ENCODE measurements around the gene CCNC.

The CCNC gene

DNA sequence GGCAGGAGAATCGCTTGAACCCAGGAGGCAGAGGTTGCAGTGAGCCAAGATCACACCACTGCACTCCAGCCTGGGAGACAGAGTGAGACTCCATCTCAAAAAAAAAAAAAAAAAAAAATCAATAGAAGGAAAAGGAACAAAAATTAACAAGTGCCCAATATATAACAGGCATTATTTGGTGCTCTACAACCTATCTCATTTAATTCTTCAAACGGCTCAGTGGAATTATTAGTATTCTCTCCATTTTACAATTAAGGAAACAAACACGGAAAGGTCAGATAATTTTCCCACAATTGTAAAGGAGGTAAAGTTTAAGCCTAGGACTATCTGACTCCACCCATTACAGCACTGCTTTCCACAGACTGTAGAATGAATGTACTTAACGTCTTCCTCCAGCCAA, 19.8 kb downstream of the CCNC start:
- no peak for DNase-seq (ENCODE audit: low spot score)

DNA sequence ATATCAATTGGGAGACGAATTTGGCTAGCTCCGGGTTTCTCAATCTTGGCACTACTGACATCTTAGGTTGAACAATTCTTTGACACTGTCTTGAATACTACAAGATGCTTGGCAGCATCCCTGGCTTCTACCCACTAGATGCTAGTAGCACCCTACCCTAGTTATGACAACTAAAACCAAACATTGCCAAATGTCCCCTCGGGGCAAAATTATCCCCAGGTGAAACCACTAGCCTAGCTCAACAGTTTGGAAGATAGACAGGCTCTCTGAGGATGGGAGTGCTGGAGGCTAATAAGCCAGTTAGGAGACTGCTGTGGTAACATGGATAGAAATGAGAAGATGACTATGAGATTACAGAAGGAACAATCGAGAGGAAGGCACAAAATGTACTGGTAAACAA, 20.9 kb downstream of the CCNC start:
- no peak for DNase-seq (ENCODE audit: low spot score)

DNA sequence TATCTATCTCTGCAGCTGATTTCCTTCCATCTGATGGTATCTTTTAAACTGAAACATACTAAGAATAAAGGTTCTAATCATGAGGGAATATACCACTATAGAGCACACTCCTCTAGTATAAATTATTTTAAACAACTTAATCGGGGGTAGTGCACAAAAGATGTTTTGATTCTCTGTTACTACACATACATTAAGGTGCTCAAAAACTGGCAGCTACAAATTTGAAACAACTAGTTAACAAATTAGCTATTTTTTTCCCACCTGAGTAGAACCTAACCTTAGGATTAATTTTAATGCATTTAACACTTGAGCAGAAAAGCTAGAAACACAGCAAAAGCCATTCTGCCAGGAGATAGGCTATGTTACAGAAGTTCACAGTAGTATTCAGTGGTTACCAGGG, 23.0 kb downstream of the CCNC start:
- no peak for DNase-seq (ENCODE audit: low spot score)

DNA sequence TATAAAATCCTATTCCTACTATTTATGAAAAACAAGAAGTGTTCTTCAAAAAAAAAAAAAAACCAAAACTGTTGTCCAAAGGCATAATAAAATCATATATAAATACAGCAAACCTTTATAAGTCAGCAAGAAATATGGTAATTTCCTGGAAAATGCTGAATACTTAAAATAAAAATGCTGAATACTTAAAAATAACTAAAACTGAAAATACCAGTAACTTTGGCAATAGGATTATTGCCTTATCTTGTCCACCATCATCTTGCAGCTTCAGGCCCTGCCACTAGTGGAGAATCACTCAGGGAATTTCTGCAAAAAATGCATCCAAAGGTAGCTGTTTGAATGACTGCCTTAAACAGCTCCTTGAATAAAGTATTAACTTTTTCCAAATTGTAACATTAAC, 24.5 kb downstream of the CCNC start:
- no peak for DNase-seq (ENCODE audit: low spot score)

DNA sequence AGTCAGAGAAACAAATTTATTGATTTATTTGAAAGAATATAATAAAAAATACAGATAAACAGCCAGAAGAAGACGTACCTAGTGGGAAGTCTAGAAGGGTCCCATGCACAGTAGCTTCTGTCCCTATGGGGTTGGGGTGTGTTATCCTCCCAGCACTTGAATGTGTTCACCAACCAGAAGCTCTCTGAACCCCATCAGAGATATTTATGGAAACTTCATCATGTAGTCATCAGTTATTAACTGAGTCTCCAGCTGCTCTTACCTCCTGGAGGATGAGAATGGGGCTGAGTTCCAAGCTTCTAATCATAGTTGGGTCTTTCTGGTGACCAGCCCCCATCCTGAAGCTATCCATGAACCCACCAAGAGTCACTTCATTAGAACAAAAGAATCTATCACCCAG, 37.8 kb downstream of the CCNC start:
- no peak for DNase-seq (ENCODE audit: low spot score)

DNA sequence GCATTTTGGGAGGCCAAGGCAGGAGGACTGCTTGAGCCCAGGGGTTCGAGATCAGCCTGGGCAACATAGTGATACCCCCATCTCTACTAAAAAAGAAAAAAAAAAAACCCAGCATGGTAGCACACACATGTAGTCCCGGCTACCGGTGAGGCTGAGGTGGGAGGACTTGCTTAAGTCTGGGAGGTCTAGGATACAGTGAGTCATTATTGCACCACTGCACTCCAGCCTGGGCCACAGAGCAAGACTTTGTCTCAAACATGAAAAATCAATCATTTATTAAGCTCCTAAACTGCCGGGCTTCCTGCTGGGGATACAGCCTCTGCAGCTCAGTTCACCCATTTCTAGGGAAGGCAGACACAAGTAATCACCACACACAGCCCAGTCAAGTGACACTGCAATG, 45.9 kb downstream of the CCNC start:
- no peak for DNase-seq (ENCODE audit: low spot score)

DNA sequence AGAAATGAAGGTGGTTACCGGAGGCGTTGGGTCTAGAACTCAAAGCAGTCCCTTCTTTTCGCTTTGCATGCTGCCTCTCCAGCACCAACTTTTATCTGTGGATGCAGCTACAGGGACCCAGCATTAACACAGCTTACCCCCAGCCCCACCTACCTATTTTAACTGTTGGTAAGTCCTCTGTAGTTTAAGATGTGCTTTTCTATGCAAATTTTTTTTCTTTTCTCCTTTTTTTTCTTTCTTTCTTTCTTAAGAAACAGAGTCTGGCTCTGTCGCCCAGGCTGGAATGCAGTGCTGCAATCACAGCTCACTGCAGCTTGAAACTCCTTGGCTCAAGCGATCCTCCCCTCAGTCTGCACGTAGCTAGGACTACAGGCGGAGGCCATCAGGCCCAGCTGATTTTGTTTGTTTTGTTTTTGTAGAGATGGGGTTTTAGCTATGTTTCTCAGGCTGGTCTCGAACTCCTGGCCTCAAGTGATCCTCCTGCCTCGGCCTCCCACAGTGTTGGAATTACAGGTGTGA, 46.8 kb downstream of the CCNC start:
- DNase-seq (ENCODE audit: low spot score), result no peak

DNA sequence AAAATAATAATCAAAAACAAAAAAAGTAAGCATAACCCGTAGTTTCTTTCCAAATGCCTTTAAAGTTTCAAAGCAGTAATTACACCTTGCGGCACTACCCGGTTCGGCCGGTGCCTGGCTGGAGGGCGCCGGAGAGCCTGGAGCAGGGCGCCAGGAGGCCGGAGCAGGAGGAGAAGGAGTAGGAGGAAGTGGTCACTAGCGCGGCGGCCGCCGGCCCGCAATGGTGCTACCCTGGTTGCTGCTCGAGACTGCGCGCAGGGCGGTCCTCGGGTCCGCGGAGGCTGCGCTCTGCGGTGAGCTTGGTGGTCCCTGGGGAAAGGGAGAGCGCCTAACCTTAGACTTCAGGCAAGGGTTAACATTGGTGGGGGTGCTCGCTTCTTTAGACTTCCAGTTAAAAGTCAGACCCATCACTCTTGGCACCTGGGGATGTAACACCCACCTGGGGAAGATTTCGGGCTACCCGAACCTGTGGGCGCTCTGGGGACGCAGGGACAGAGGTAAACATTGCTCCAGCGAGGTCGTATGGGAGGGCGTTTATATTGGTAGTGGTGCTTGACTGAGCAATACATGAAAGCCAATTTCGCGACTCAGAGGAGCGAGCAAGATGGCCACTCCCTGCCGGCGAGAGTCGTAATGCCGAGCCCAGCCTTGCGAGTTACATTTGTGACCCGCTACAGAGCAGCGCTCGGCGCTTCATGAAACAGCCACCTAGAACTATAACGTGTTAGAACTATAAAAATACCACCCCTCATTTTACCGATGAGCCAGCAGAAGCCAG, 47.4 kb downstream of the CCNC start:
- DNase-seq (ENCODE audit: low spot score), result peak; percentile 83

DNA sequence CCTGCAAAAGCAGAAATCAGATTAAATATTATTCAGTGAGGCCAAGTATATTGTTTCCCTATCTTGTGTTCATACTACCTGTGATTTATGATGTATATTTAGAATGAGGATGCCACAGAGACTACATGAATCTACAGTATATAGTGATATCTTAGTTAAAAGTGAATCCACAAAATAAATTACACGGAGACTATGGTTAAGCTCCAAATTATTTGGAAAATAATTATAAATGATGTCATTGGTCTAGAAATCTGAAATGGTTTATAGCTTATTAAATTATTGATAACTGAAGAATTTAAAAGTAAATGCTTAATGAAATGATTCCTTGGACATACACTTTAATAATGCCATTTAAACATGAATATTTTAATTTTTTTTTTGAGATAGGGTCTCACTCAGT, 49.0 kb downstream of the CCNC start:
- no peak for DNase-seq (ENCODE audit: low spot score)

DNA sequence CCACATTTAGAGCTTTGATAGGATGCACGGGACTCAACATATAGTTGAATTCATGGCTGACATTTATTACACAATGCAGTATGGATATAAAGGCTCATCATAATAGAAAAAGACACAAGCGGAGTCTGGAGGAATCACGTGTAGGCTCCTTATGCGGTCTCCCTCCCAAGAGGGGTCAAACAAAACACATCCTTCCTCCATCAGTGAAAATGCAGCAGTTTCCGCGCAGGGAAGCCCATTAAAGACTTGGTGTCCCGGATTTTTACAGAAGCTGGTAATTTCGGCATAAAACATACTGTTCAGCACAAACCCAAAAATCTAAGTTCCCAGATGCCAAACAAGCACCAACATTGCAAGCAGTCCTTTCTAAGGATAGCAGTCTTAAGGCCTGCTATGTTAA, 54.4 kb downstream of the CCNC start:
- DNase-seq (ENCODE audit: low spot score), result peak; percentile 32

DNA sequence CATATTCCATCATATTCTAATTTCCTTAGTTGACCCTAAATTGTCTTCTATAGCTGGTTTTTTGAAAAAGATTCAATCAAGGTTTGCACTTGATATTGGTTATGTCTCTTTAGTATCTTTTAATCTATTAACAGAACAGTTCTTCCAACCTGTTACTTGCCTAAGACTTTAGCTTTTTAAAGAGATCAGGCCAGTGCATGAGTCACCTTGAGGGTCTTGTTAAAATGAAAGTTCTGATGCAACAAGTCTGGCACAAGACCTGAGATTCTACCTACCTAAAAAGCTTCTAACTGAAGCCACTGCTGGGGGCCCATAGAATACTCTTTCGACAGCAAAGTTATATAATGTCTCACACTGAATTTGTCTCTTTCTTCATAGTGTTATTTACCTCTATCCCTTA, 56.4 kb downstream of the CCNC start:
- DNase-seq (ENCODE audit: low spot score), result no peak

DNA sequence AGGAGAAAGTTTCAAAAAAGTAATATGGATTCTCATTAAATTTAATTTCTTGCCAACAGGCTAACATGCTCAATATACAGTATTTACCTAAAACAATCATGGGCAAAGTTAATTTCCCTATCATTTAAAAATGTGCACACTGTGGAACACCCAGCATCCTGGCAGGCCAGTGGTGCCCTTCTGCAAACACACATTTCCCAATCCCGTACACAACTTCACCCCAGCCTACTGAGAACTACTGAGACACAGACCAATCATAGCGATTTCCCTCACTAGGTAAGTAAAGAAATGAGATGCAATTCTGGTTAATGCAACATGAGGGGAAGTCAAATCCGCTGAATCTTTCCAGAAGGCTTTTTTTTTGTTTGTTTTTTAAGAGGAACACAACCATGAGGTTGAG, 60.8 kb downstream of the CCNC start:
- no peak for DNase-seq (ENCODE audit: low spot score)

DNA sequence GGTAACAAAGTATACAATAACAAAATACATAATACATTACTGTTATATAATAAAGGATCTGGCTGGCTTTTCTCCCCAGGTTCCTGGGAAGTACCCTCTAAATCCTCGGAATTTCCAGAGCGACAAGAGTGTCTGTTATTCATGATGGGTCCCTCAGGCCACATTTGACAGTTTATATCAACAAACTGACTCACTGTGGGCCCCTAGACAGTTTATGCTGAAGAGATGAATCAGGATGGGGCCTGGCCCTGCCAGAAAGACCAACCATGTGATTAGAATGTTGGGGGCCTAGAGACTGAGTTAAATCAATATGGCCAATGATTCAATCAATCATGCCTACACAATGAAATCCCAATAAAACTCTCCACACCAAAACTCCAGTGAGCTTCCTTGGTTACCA, 66.7 kb downstream of the CCNC start:
- no peak for DNase-seq (ENCODE audit: low spot score)

DNA sequence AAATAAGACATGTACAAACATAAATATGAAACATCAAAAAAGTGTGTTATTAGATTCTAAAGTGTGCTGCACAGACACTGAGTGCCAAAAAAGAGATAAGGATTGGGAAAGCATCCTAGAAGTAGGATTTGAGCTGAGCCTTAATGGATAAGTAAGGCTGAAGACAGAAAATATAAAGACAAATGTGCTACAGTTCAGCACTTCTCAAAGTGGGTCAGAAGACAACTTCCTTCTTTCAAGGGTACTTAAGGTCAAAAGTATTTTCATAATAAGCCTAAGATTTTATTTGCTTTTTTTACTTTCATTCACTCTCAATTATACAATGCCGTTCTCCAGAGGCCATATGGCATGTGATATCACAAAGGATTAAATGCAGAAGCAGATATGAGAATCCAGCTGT, 70.0 kb downstream of the CCNC start:
- DNase-seq (ENCODE audit: low spot score), result no peak

DNA sequence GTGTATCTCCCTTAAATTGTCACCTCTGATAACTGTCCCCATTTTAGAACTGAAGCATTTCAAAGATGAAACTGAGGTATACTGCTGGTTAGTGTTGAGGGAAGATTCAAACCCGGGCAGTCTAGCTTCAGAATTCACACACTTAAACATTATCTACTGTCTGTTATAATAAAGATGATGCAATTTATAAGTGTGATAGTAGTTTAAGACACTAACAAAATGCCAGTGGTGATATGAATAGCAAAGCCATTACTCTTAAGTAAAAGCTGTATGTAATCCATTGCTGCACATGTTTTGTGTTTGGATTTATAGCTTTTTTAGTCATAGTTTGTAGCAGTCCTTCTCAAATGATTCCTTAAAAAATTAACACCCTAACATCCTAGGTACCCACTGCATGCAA, 73.0 kb downstream of the CCNC start:
- no peak for DNase-seq (ENCODE audit: low spot score)

Small RNAs within 50 kb of the gene (small RNA-seq; reads per million reads assigned to genes)
- 0 reads per million in 2 experiments for gene RF00019

Measured in SK-N-DZ (cell line).